Endothelial cell of umbilical vein (primary cell): ENCODE measurements around the gene SEC11C. TPM values are rescaled to one million over a fixed set of nuclear protein-coding genes. Genes with fewer than 3 reads are reported as not detected.

Source experiments
- BruUV-seq: library from RNA; stranded (reverse); fragments of 400-500 nt; replicated peaks from 2 replicates; lab custom pipeline; 2021; lab: Mats Ljungman, UMichigan
- CTCF ChIA-PET: fragments of 300-600, 350-600 bp; sonication (Branson Sonifier 250); formaldehyde crosslinking; loops from one replicate; lab custom pipeline; 2021; ENCODE audit warnings: antibody characterized with exemption, inconsistent platforms; lab: Charles Lee
- POLR2A ChIA-PET: fragments of 300-600, 350-600 bp; sonication (Branson Sonifier 250); formaldehyde crosslinking; loops from one replicate; lab custom pipeline; 2021; ENCODE audit warnings: antibody characterized with exemption, inconsistent platforms; lab: Charles Lee
- DNase-seq: peaks from one replicate; pipeline ENCODE4 v3.0.0-alpha.2; 2011; ENCODE audit warnings: low read depth, low spot score
- FAIRE-seq: peaks from 2 replicates; lab custom pipeline; 2011; peaks lifted over from hg19 to GRCh38; lab: Jason Lieb, UNC
- H2AFZ ChIP-seq: 2 replicates; pipeline ENCODE4 v1.6.0; 2012; ENCODE audit warnings: low read depth, low read length, control low read depth, inconsistent platforms
- H3K27ac ChIP-seq: 2 replicates; pipeline ENCODE4 v1.5.1; 2011; ENCODE audit warnings: low read depth, mild to moderate bottlenecking, control low read depth, low read length, moderate library complexity; ENCODE audit not compliant: insufficient read depth
- H3K27me3 ChIP-seq, 2 experiments: 2 replicates each; pipeline versions ENCODE4 v1.6.0 to v1.6.1; 2011; ENCODE audit warnings: low read length in 2 of 2, mixed read lengths in 1 of 2; ENCODE audit not compliant: control insufficient read depth in 2 of 2, insufficient read depth in 2 of 2
- H3K36me3 ChIP-seq, 2 experiments: 2 replicates in 1 of 2; 3 replicates in 1 of 2; pipeline ENCODE4 v1.5.1; 2011; ENCODE audit warnings: low read length in 2 of 2, mild to moderate bottlenecking in 1 of 2, moderate library complexity in 1 of 2; ENCODE audit not compliant: control insufficient read depth in 2 of 2, insufficient read depth in 2 of 2; ENCODE audit errors: extremely low read depth in 1 of 2
- H3K4me1 ChIP-seq: 3 replicates; pipeline ENCODE4 v1.5.1; 2011; ENCODE audit warnings: mild to moderate bottlenecking, low read length; ENCODE audit not compliant: control insufficient read depth, insufficient read depth; ENCODE audit errors: extremely low read depth
- H3K4me2 ChIP-seq: 2 replicates; pipeline ENCODE4 v1.6.1; 2011; ENCODE audit warnings: low read length, control low read depth, mixed read lengths; ENCODE audit not compliant: insufficient read depth
- H3K4me3 ChIP-seq, 3 experiments: fragments of 200-600 bp in 1 of 3; sonication (generic), shearing (Covaris generic) in 1 of 3; replicated peaks in 1 of 3; 2 replicates each; pipeline ENCODE4 v1.5.1; 2011 to 2016; ENCODE audit warnings: control low read depth in 3 of 3, low read length in 3 of 3, mild to moderate bottlenecking in 2 of 3, inconsistent platforms in 1 of 3, low read depth in 1 of 3, moderate library complexity in 1 of 3; ENCODE audit not compliant: insufficient read depth in 1 of 3
- H3K79me2 ChIP-seq: 2 replicates; pipeline ENCODE4 v1.6.0; 2012; ENCODE audit warnings: low read length, inconsistent platforms; ENCODE audit not compliant: control insufficient read depth, insufficient read depth
- H3K9ac ChIP-seq: replicated peaks from 2 replicates; pipeline ENCODE3; 2011; ENCODE audit warnings: low read length, control low read depth; ENCODE audit not compliant: insufficient read depth; ENCODE audit errors: extremely low read depth
- H3K9me1 ChIP-seq: replicated peaks from 3 replicates; pipeline ENCODE4 v1.6.0; 2011; ENCODE audit warnings: mild to moderate bottlenecking, low read length; ENCODE audit not compliant: control insufficient read depth, insufficient read depth; ENCODE audit errors: extremely low read depth
- H3K9me3 ChIP-seq: replicated peaks from 2 replicates; pipeline ENCODE4 v1.5.1; 2012; ENCODE audit warnings: low read length, inconsistent platforms; ENCODE audit not compliant: control insufficient read depth, insufficient read depth
- H4K20me1 ChIP-seq: replicated peaks from 2 replicates; pipeline ENCODE3; 2011; ENCODE audit warnings: mild to moderate bottlenecking, low read length; ENCODE audit not compliant: control insufficient read depth, insufficient read depth; ENCODE audit errors: extremely low read depth
- EZH2 ChIP-seq: IDR thresholded peaks from 2 replicates; pipeline ENCODE4 v1.6.1; 2012; ENCODE audit warnings: borderline replicate concordance, low read depth, mild to moderate bottlenecking, moderate library complexity, low read length, inconsistent platforms; ENCODE audit not compliant: severe bottlenecking
- FOS ChIP-seq: IDR thresholded peaks from 2 replicates; pipeline ENCODE4 v1.6.1; 2011; ENCODE audit warnings: mild to moderate bottlenecking, low read length, moderate library complexity, borderline replicate concordance; ENCODE audit not compliant: insufficient read depth
- GATA2 ChIP-seq: IDR thresholded peaks from 2 replicates; pipeline ENCODE4 v1.7.0; 2011; ENCODE audit warnings: low read depth, mild to moderate bottlenecking, moderate library complexity, mixed read lengths, low read length; ENCODE audit not compliant: insufficient read length, insufficient read depth
- JUN ChIP-seq: IDR thresholded peaks from 2 replicates; pipeline ENCODE4 v1.6.1; 2011; ENCODE audit warnings: borderline replicate concordance, low read depth; ENCODE audit not compliant: insufficient read length, insufficient read depth
- MYC ChIP-seq: IDR thresholded peaks from one replicate; pipeline ENCODE4 v1.6.1; 2011; ENCODE audit warnings: mild to moderate bottlenecking, low read depth, low read length
- POLR2A ChIP-seq: IDR thresholded peaks from 2 replicates; pipeline ENCODE4 v1.6.1; 2012; ENCODE audit warnings: low read depth, mild to moderate bottlenecking, control low read depth, low read length
- POLR2AphosphoS5 ChIP-seq: IDR thresholded peaks from 2 replicates; pipeline ENCODE4 v1.6.1; 2012; ENCODE audit warnings: low read depth, mild to moderate bottlenecking, control low read depth, low read length, moderate library complexity; ENCODE audit not compliant: insufficient read depth
- dilution Hi-C: fragments of 300-500 bp; cut with MboI; formaldehyde crosslinking; loops from one replicate; pipeline ENCODE4 v1.15.0; 2019; ENCODE audit warnings: low sequenced_read_pairs; ENCODE audit not compliant: extremely low pct_ligation_motif_present
- intact Hi-C: fragments of 100-400 bp; cut with micrococcal nuclease; formaldehyde crosslinking; loops from one replicate; pipeline ENCODE4 v1.10.0; 2022
- polyA plus RNA-seq, 4 experiments: library from polyadenylated mRNA; depleted of rRNA in 3 of 4; stranded (reverse) in 3 of 4; unstranded in 1 of 4; fragments of >200 nt; gene quantifications; 2 replicates each; pipeline versions ENCODE4 v1.2.1 to v1.2.3, GENCODE V29; 2011 to 2012; ENCODE audit warnings: missing spikeins in 1 of 4
- total RNA-seq: library from RNA; stranded (reverse); gene quantifications from 2 replicates; pipeline ENCODE4 v1.2.3, GENCODE V29; 2021
- TF ChIP-seq, protein P1 (sequence below): IDR thresholded peaks from 2 replicates; pipeline ENCODE4 v1.6.1; 2011; ENCODE audit not compliant: insufficient read depth, insufficient read length
- TF ChIP-seq, protein P2 (sequence below), 2 donors: IDR thresholded peaks; 1 replicate in 1 of 2; 2 replicates in 1 of 2; pipeline ENCODE4 v1.5.1; 2011; ENCODE audit warnings: low read length in 2 of 2, mild to moderate bottlenecking in 2 of 2, moderate library complexity in 2 of 2, control low read depth in 1 of 2, inconsistent platforms in 1 of 2, low read depth in 1 of 2; ENCODE audit not compliant: insufficient read depth in 1 of 2; ENCODE audit errors: extremely low read depth in 1 of 2

The SEC11C gene
- total and polyA plus RNA-seq, 2 donors (not counting 3 experiments of a cell fraction or from before 2014, with no cell fraction given): 16.3 to 29.8 TPM

DNA sequence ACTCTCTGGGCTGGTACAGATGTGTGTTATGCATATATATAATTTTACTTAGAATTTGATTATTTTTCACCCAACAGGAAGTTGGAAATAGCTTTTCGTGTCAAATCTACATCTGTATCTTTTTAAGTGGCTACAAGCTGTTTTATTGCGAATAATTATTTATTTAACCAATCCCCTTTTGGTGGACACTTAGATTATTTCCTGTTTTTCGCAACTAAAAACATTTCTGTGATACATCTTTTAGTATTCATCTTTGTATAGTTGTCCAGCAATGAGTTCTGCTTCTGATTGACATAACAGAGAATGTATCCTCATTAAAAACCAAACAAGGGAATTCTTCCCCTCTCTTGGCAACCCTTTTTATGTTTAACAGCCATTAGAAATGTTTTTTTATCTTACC lies 16.6 kb downstream of the SEC11C start:
- FAIRE-seq (no peak), DNase-seq (no peak)
- dilution Hi-C loops (no loop called here), intact Hi-C loops (no loop called here)
- CTCF ChIA-PET: no interaction called here
- H2AFZ ChIP-seq: no peak overlapping the region
- H3K27ac ChIP-seq: no peak overlapping the region
- no peaks in the 10 kb centered on the region for H3K9me1 ChIP-seq
- no peaks in the 10 kb centered on the region for H3K4me1 ChIP-seq
- TF ChIP-seq GATA2 (no peak), POLR2A (no peak), POLR2AphosphoS5 (no peak)
- H3K27me3 ChIP-seq: no peaks in the 10 kb centered on the region
- POLR2A ChIA-PET: no interaction called here
- no peak overlapping the region for H3K4me3 ChIP-seq
- H4K20me1 ChIP-seq: no peaks in the 10 kb centered on the region
- H3K9me3 ChIP-seq: no peaks in the 10 kb centered on the region
- no peak overlapping the region for H3K9ac ChIP-seq
- H3K79me2 ChIP-seq: no peaks in the 10 kb centered on the region
- no peak overlapping the region for H3K4me2 ChIP-seq
- no peaks in the 10 kb centered on the region for H3K36me3 ChIP-seq
- no TSS peak for BruUV-seq

DNA sequence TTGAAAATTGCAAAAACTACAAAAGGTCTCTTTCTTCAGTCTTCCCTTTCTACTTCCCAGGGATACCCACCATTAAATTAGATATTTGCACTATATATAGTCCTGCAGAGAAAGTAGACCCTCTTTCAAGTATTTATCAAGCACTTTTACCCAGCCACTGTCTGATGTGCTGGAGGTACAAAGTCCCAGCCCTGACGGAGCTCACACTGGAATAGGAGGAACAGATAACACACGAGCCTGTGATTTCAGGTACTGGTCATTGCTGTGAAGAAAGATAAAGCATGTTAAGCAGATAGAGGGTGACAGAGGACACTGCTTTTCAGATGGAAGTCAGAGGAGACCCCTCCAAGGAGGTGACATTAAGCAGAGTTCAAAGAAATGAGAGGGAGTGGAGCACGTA lies 19.6 kb downstream of the SEC11C start:
- Histone ChIP-seq H3K4me1 (no peaks in the 10 kb centered on the region), H3K9me3 (no peaks in the 10 kb centered on the region), H3K4me2 (no peak overlapping the region), H3K27ac (no peak overlapping the region), H3K27me3 (no peaks in the 10 kb centered on the region), H3K4me3 (no peak overlapping the region), H3K9ac (no peak overlapping the region), H2AFZ (no peak overlapping the region), H3K36me3 (no peaks in the 10 kb centered on the region), H3K79me2 (no peaks in the 10 kb centered on the region), H3K9me1 (no peaks in the 10 kb centered on the region), H4K20me1 (no peaks in the 10 kb centered on the region)
- CTCF ChIA-PET: interaction anchor here (1.2 kb wide), 1 partner anchor 64 kb away, joined by 3 read pairs; no protein-coding TSS in a partner anchor
- DNase-seq: no peak
- intact Hi-C loops (no loop called here), dilution Hi-C loops (no loop called here)
- FAIRE-seq: no peak
- POLR2A ChIA-PET: no interaction called here
- BruUV-seq: no TSS peak
- TF ChIP-seq, protein P1, sequence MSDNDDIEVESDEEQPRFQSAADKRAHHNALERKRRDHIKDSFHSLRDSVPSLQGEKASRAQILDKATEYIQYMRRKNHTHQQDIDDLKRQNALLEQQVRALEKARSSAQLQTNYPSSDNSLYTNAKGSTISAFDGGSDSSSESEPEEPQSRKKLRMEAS: no peak
- TF ChIP-seq, protein P2, sequence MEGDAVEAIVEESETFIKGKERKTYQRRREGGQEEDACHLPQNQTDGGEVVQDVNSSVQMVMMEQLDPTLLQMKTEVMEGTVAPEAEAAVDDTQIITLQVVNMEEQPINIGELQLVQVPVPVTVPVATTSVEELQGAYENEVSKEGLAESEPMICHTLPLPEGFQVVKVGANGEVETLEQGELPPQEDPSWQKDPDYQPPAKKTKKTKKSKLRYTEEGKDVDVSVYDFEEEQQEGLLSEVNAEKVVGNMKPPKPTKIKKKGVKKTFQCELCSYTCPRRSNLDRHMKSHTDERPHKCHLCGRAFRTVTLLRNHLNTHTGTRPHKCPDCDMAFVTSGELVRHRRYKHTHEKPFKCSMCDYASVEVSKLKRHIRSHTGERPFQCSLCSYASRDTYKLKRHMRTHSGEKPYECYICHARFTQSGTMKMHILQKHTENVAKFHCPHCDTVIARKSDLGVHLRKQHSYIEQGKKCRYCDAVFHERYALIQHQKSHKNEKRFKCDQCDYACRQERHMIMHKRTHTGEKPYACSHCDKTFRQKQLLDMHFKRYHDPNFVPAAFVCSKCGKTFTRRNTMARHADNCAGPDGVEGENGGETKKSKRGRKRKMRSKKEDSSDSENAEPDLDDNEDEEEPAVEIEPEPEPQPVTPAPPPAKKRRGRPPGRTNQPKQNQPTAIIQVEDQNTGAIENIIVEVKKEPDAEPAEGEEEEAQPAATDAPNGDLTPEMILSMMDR (IDR thresholded peaks at IDR 0.05; ENCODE audit: extremely low read depth in 1 of 2, insufficient read depth in 1 of 2, low read depth in 1 of 2, low read length in 2 of 2): no peak
- no peak for TF ChIP-seq JUN
- no peak for TF ChIP-seq GATA2
- TF ChIP-seq POLR2A: no peak
- TF ChIP-seq POLR2AphosphoS5: no peak
- TF ChIP-seq MYC: no peak
- no peak for TF ChIP-seq FOS
- TF ChIP-seq EZH2: no peak
